H7 (cell line): ENCODE results near the gene IGF2BP2. TPM values are rescaled to one million over a fixed set of nuclear protein-coding genes. Genes with fewer than 3 reads are reported as not detected.

ENCODE experiments used
- DNase-seq: peaks from one replicate; pipeline ENCODE4 v3.0.0; 2012
- H3K27me3 ChIP-seq: 2 replicates; pipeline ENCODE4 v1.6.0; 2011; ENCODE audit warnings: mild to moderate bottlenecking, low read length; ENCODE audit not compliant: control insufficient read depth, insufficient read depth
- H3K36me3 ChIP-seq: replicated peaks from 2 replicates; pipeline ENCODE4 v1.5.1; 2011; ENCODE audit warnings: low read length; ENCODE audit not compliant: control insufficient read depth, insufficient read depth
- H3K4me3 ChIP-seq: 2 replicates; pipeline ENCODE4 v1.5.1; 2011; ENCODE audit warnings: low read depth, mild to moderate bottlenecking, control low read depth, low read length, moderate library complexity; ENCODE audit not compliant: insufficient read depth
- total RNA-seq: library from RNA; depleted of rRNA; stranded (reverse); fragments of >200 nt; shearing (Covaris generic); gene quantifications from 2 replicates; pipeline ENCODE4 v1.2.3, GENCODE V29; 2014; rRNA removed

IGF2BP2 gene
- total RNA-seq, 1 experiment from 2014 or later = 83.7 TPM

DNA sequence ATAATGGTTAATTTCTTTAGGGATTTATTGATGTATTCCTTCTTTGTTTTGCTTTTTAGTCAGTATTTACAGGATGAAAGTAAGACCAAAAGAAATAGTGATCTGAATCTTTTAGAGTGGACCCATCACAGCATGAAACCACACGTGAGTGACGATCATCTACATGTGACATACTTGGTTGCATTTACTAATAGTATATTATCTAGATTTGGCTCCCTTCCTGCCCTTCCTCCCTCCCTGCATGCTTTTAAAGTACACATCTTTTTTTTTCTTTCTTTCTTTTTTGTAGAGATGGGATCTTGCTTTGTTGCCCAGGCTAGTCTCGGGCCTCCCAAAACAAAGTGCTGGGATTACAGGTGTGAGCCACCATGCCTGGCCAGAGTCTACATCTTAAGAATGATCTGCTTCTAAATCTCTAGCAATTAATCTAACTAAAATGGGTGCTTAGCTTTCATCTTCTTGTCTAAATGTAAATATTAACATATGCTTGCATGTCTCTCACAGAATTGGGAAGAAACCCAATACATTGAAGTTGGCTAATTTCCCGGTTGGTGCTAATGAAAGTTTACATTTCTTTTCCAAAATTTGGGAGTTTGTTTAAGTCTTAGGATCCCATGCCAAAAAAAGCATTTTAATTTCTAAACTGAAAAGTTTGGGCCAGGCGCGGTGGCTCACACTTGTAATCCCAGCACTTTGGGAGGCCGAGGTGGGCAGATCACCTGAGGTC lies 200.7 kb downstream of the IGF2BP2 start:
- H3K4me3 ChIP-seq = no peak overlapping the region
- no peak for DNase-seq
- H3K27me3 ChIP-seq = no peaks in the 10 kb centered on the region
- peaks cover 11% of the 10 kb centered on the region for H3K36me3 ChIP-seq

DNA sequence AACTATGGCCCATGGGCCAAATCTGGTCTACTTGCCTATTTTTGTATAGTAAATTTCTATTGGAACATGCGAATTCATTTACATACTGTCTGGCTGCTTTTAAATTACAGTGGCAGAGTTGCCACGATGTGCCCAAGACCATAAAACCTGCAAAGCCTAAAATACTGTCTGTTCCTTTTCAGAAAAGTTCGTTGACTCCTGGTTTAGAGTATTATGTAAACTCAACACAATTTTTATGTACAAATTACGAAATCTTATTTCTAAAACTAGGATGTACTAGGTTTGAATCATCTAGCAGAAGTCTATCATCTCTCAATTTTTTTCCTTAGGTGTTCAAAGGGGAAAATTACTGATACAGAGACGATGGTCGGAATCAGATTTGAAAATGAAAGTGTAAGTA lies 211.8 kb downstream of the IGF2BP2 start:
- H3K27me3 ChIP-seq = no peaks in the 10 kb centered on the region
- DNase-seq = no peak
- no peak overlapping the region for H3K4me3 ChIP-seq
- H3K36me3 ChIP-seq = peaks cover 22% of the 10 kb centered on the region

GRCh38 chr3:185606196-185606595 lies 218.6 kb downstream of the IGF2BP2 start:
- H3K36me3 ChIP-seq = peaks cover 26% of the 10 kb centered on the region
- no peak overlapping the region for H3K4me3 ChIP-seq
- no peaks in the 10 kb centered on the region for H3K27me3 ChIP-seq
- no peak for DNase-seq

DNA sequence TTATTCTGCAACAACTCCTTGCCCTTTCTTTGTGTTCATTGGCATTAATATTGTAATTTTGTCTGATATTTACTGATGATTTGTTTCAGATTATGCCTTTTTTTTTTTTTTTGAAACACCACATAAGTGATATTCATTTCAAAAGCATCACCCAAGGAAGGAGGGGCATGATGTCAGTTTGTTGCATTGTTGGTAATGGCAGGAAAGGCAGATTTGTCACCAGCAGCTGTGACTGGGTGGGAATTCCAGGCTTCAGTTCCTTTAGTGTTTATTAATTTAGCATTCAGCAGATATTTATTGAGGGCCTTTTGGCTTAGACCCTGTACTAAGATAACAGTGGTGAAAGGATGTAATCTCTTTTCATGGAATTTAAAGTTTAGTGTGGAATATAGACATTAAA lies 219.3 kb downstream of the IGF2BP2 start:
- H3K36me3 ChIP-seq = peaks cover 27% of the 10 kb centered on the region
- no peaks in the 10 kb centered on the region for H3K27me3 ChIP-seq
- H3K4me3 ChIP-seq = no peak overlapping the region
- no peak for DNase-seq

GRCh38 chr3:185595526-185595925 lies 229.3 kb downstream of the IGF2BP2 start:
- peaks cover 2% of the 10 kb centered on the region for H3K36me3 ChIP-seq

DNA sequence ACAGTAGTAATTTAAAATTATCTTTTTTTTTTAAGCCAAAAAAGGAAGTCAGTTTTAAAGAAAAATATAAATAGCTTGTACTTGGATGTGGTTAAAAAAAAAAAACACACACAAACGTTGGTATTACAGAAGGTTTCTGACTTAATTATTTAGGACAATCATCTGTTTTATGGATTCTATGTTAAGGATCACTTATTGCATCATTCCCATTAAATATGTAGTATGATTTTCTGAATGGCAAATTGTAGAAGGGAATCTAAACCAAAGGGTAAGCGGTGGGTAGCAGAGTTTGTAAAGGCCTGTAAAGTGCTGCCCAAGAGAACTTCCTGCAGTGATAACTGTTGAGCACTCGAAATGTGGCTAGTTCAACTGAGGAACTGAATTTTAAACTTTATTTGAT lies 230.8 kb downstream of the IGF2BP2 start:
- Histone ChIP-seq H3K4me3 (no peak overlapping the region), H3K36me3 (peaks cover 2% of the 10 kb centered on the region; the same call in 1 of the 2 replicates), H3K27me3 (no peaks in the 10 kb centered on the region)
- no peak for DNase-seq

More at GRCh38 chr3:185595526-185595925, 229.3 kb downstream of the IGF2BP2 start:
- H3K27me3 ChIP-seq = no peaks in the 10 kb centered on the region
- no peak for DNase-seq
- no peak overlapping the region for H3K4me3 ChIP-seq

Other genes with a start within 250 kb of the IGF2BP2 start
- gene SENP2, start 238.7 kb downstream of the IGF2BP2 start, total RNA-seq = 23.9 and 38.3 TPM in 2 replicates
- 204 and 252 TPM in 2 replicates for gene TRA2B, start 113.0 kb upstream of the IGF2BP2 start, total RNA-seq